Activated CD8-positive, alpha-beta T cell treated with anti-CD3 and anti-CD28 coated beads, Interleukin-2, amount 10 ng/mL, durations not matched to agents 7 days and 5 days (primary cell): Measurements from ENCODE around the gene TNFRSF11A. TPM values are rescaled to one million over a fixed set of nuclear protein-coding genes. Genes with fewer than 3 reads are reported as not detected.

ENCODE experiments used
- ATAC-seq: fragments of 150-1000 bp; cut with Tn5 transposase; one replicate; pipeline ENCODE4 v1.10.0; 2021; ENCODE audit warnings: moderate library complexity
- CTCF ChIA-PET: fragments of 350-600 bp; sonication (Branson Sonifier 250); formaldehyde crosslinking; loops from one replicate; lab custom pipeline; 2021; ENCODE audit warnings: antibody characterized with exemption; lab: Charles Lee
- POLR2A ChIA-PET: fragments of 350-600 bp; sonication (Branson Sonifier 250); formaldehyde crosslinking; loops from one replicate; lab custom pipeline; 2021; ENCODE audit warnings: antibody characterized with exemption; lab: Charles Lee
- DNase-seq: peaks from one replicate; pipeline ENCODE4 v3.0.0-alpha.2; 2020
- H3K27ac Mint-ChIP-seq: one replicate; pipeline ENCODE4 v1.8.0; 2021; ENCODE audit warnings: mild to moderate bottlenecking, mixed read lengths
- H3K27me3 Mint-ChIP-seq: one replicate; pipeline ENCODE4 v1.8.0; 2021; ENCODE audit warnings: low read depth, mixed read lengths
- H3K36me3 Mint-ChIP-seq: one replicate; pipeline ENCODE4 v1.8.0; 2021; ENCODE audit warnings: low read depth, mixed read lengths
- H3K4me1 Mint-ChIP-seq: one replicate; pipeline ENCODE4 v1.8.0; 2021; ENCODE audit warnings: low read depth, mixed read lengths
- H3K4me3 Mint-ChIP-seq: one replicate; pipeline ENCODE4 v1.8.0; 2021; ENCODE audit warnings: mild to moderate bottlenecking, mixed read lengths
- H3K9me3 Mint-ChIP-seq: one replicate; pipeline ENCODE4 v1.8.0; 2022; ENCODE audit warnings: mixed read lengths; ENCODE audit not compliant: insufficient read depth
- total RNA-seq, 2 experiments: library from RNA; stranded (reverse); gene quantifications; one replicate each; pipeline ENCODE4 v1.2.3, GENCODE V29; 2021

TNFRSF11A gene
- total RNA-seq, 2 experiments from 2014 or later, result 4.0 to 4.3 TPM

DNA sequence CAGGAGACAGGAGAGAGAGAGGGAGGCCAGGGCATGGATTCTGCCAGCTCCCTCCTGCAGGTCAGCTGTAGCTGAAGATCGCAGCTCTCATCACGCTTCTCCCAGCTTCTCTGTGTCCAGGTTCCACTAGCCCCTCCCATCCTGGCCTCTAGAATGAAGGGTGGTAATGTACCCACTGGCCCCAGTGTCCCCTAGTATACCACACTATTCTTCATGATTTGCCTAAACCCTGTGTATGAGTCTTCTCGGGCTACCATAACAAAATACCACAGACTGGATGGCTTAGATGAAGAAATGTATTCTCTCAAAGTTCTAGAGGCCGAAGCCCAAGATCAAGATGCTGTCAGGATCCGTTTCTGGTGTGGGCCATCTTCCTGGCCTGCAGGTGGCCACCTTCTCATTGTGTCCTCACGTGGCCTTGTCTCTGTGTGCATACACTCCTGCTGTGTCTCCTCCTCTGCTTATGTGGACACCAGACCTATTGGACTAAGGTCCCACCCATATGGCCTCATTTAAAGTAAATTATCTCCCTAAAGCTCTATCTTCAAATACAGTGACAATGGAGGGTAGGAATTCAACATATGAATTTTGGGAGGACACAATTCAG lies 77.3 kb downstream of the TNFRSF11A start:
- DNase-seq (no peak), ATAC-seq (no peak)
- H3K9me3 Mint-ChIP-seq, result peaks cover 3% of the 10 kb centered on the region
- no peak overlapping the region for H3K27ac Mint-ChIP-seq
- ChIA-PET POLR2A (no interaction called here), CTCF (no interaction called here)
- no peak overlapping the region for H3K4me3 Mint-ChIP-seq
- H3K36me3 Mint-ChIP-seq, result no peaks in the 10 kb centered on the region
- H3K27me3 Mint-ChIP-seq, result no peaks in the 10 kb centered on the region
- H3K4me1 Mint-ChIP-seq, result peaks cover 10% of the 10 kb centered on the region

- Mint-ChIP-seq H3K27ac (no peak overlapping the region), H3K4me3 (no peak overlapping the region), H3K4me1 (peaks cover 16% of the 10 kb centered on the region), H3K9me3 (peaks cover 3% of the 10 kb centered on the region), H3K27me3 (no peaks in the 10 kb centered on the region), H3K36me3 (no peaks in the 10 kb centered on the region)
- DNase-seq, result no peak
- no peak for ATAC-seq
- CTCF ChIA-PET, result no interaction called here
- POLR2A ChIA-PET, result no interaction called here
Observed at GRCh38 chr18:62403120-62403519, 78.0 kb downstream of the TNFRSF11A start.

- Mint-ChIP-seq H3K36me3 (peaks cover 2% of the 10 kb centered on the region), H3K4me1 (peaks cover 15% of the 10 kb centered on the region), H3K27ac (no peak overlapping the region), H3K27me3 (no peaks in the 10 kb centered on the region), H3K9me3 (peaks cover 3% of the 10 kb centered on the region), H3K4me3 (no peak overlapping the region)
- ChIA-PET POLR2A (no interaction called here), CTCF (interaction anchor here (1.2 kb wide), 1 partner anchor 21 kb away, joined by 4 read pairs; no protein-coding TSS in a partner anchor)
- ATAC-seq (no peak), DNase-seq (no peak)
Observed at GRCh38 chr18:62404881-62405280, 79.8 kb downstream of the TNFRSF11A start.

- Mint-ChIP-seq H3K36me3 (peaks cover 2% of the 10 kb centered on the region), H3K9me3 (peaks cover 2% of the 10 kb centered on the region), H3K27me3 (no peaks in the 10 kb centered on the region), H3K4me1 (peaks cover 12% of the 10 kb centered on the region), H3K27ac (peak overlapping the region; percentile 24), H3K4me3 (no peak overlapping the region)
- DNase-seq (peak; percentile 56), ATAC-seq (peak; percentile 72)
- ChIA-PET POLR2A (interaction anchor here (1.2 kb wide), 2 partner anchors 11 to 13 kb away, joined by 3 to 8 read pairs; no protein-coding TSS in a partner anchor), CTCF (interaction anchor here (1.7 to 2.1 kb wide), 3 partner anchors 10 to 18 kb away, joined by 4 to 9 read pairs (median 7); no protein-coding TSS in a partner anchor)
Observed at GRCh38 chr18:62407660-62408059, 82.5 kb downstream of the TNFRSF11A start.

DNA sequence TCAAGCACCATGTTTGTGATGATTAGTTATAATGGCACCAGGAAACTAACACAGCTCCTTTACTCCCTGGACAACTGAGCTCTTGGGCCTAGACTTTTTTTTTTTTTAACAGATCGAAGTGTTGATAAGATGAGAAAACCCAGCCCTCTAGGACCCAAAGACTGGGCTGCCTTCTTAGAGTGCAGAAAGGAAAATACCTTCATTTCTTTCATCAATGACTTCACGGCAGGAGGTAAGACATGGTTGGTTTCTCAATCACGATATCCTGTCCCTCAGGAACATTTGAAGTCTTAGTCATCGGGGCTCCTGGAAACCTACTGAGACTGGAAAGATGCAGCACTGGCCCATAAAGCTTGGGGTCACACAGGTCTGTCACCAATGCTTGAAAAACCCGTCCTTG lies 84.7 kb downstream of the TNFRSF11A start:
- no peak overlapping the region for H3K27ac Mint-ChIP-seq
- POLR2A ChIA-PET, result no interaction called here

DNA sequence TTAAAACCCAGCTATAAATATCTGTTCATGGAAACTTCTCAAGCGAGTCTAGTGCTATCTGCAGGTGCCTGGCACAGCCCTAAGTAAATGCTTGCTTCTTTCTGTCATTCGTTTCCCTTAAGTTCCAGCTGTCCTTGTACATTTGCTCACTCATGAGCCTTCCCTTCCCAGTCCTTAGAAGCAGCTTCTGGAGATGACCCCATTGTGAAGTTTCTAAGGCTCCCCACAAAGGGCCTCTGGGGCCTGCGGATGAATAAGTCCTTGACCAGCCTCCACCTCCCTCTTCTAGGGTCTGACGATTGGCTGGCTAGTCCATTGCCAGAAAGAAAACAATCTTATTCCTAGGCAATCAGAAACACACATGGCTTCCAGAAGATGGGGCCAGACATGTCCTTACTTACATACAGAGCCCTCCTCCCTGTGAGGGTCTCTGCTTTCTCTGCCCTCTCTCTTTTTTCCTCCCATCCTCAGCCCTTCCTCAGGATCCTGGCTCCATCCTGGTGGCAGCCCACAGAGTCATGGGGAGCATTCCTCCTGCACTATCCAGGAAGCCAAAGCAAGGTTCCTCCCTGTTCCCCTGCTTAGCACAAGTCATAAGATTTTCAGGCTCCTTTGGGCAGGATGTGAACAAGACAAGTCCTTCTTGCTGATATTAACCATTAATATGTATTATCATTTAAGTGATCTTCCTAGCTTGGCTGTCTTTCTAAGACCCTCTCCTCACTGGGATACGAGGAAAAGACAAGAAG lies 87.3 kb downstream of the TNFRSF11A start:
- DNase-seq (no peak), ATAC-seq (no peak)
- Mint-ChIP-seq H3K4me1 (peaks cover 11% of the 10 kb centered on the region), H3K27me3 (peaks cover 2% of the 10 kb centered on the region), H3K27ac (no peak overlapping the region), H3K9me3 (no peaks in the 10 kb centered on the region), H3K36me3 (peaks cover 2% of the 10 kb centered on the region), H3K4me3 (no peak overlapping the region)
- ChIA-PET POLR2A (no interaction called here), CTCF (interaction anchor here (1.1 to 4.8 kb wide), 2 partner anchors 13 to 94 kb away, joined by 3 to 27 read pairs; no protein-coding TSS in a partner anchor)

More for the DNA sequence above, 84.7 kb downstream of the TNFRSF11A start:
- DNase-seq (no peak), ATAC-seq (no peak)
- peaks cover 2% of the 10 kb centered on the region for H3K36me3 Mint-ChIP-seq
- H3K4me3 Mint-ChIP-seq, result no peak overlapping the region
- H3K27me3 Mint-ChIP-seq, result peaks cover 2% of the 10 kb centered on the region
- H3K9me3 Mint-ChIP-seq, result no peaks in the 10 kb centered on the region
- H3K4me1 Mint-ChIP-seq, result peaks cover 16% of the 10 kb centered on the region
- CTCF ChIA-PET, result interaction anchor here (1.1 to 1.2 kb wide), 2 partner anchors 8 to 11 kb away, joined by 3 read pairs; no protein-coding TSS in a partner anchor

DNA sequence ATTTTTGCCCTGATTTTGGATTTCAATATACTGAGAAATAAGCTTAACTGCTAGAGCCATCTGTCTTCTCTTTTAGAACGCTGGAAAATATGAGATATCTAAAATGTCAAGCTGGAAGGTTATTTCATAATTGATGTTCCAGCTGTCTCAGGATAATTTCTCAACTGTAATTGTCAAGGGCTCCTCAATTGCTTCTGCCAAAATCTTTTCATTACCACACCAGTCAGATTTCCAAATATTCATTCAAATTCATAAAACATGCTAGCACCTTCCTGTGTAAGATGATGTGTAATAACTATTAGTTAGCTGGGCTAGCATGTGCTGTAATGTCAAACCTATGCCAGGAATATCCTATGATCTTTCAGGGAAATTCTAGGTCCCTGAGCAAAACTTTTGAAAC lies 88.1 kb downstream of the TNFRSF11A start:
- H3K27me3 Mint-ChIP-seq, result peaks cover 2% of the 10 kb centered on the region
- peaks cover 2% of the 10 kb centered on the region for H3K36me3 Mint-ChIP-seq
- DNase-seq, result no peak
- no peak for ATAC-seq
- ChIA-PET CTCF (interaction anchor here (0.9 to 4.8 kb wide), 2 partner anchors 8 to 12 kb away, joined by 3 to 27 read pairs; no protein-coding TSS in a partner anchor), POLR2A (no interaction called here)
- H3K4me1 Mint-ChIP-seq, result peaks cover 9% of the 10 kb centered on the region
- no peak overlapping the region for H3K27ac Mint-ChIP-seq
- H3K9me3 Mint-ChIP-seq, result no peaks in the 10 kb centered on the region
- no peak overlapping the region for H3K4me3 Mint-ChIP-seq

DNA sequence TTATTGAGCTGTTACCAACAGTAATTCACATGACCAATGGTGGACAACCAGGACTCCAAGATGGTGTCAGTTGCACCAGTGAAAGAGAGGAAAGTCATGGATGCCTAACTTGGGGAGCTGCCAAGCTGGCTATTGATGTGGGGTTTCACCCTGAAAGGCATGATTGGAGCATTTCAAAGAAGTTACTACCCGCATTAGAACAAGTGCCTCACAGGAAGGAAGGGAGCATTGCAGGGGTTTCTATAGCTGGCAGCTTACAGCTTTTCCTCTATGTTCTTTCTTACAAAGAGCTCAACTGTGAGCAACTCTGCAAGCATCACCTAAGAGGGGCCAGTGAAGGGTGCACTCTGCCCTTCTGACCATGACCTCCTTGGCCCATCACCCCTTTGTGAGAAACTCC lies 93.1 kb downstream of the TNFRSF11A start:
- Mint-ChIP-seq H3K9me3 (no peaks in the 10 kb centered on the region), H3K27me3 (peaks cover 2% of the 10 kb centered on the region), H3K36me3 (peaks cover 11% of the 10 kb centered on the region), H3K27ac (peak overlapping the region; percentile 78), H3K4me1 (peaks cover 46% of the 10 kb centered on the region), H3K4me3 (no peak overlapping the region)
- ATAC-seq (no peak), DNase-seq (peak; percentile 40)
- ChIA-PET POLR2A (interaction anchor here (0.6 to 1.1 kb wide), 2 partner anchors 10 to 105 kb away, joined by 3 to 6 read pairs; partner anchors contain the start of gene ZCCHC2), CTCF (interaction anchor here (0.7 to 1.7 kb wide), 6 partner anchors 8 to 591 kb away, joined by 3 to 11 read pairs (median 4); no protein-coding TSS in a partner anchor)

DNA sequence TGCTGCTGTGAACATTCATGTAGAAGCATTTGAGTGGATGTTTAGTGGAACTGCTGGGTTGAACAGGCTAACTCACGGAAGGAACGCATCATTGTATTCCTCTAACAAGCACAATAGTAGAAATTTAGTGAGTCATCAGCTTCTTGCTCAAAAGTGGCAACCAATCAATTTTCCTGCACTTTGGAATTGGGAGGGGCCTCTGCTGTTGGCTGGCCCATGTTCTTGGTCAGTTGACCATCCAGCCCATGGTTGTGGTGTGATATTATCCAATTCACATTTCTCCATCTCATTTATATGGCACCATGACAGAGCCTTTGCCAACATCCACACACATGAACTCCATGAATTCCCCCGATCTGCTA lies 95.0 kb downstream of the TNFRSF11A start:
- ATAC-seq (no peak), DNase-seq (no peak)
- H3K4me1 Mint-ChIP-seq, result peaks cover 41% of the 10 kb centered on the region
- H3K27ac Mint-ChIP-seq, result peak overlapping the region; percentile 94
- peaks cover 11% of the 10 kb centered on the region for H3K36me3 Mint-ChIP-seq
- H3K9me3 Mint-ChIP-seq, result no peaks in the 10 kb centered on the region
- no peaks in the 10 kb centered on the region for H3K27me3 Mint-ChIP-seq
- H3K4me3 Mint-ChIP-seq, result peak overlapping the region; percentile 68
- CTCF ChIA-PET, result interaction anchor here (0.7 to 2.9 kb wide), 11 partner anchors 12 to 449 kb away, joined by 3 to 31 read pairs (median 4); partner anchors contain the start of genes PIGN, RELCH and TNFRSF11A
- POLR2A ChIA-PET, result interaction anchor here (0.7 to 2.4 kb wide), 9 partner anchors 13 to 233 kb away, joined by 3 to 19 read pairs (median 4); partner anchors contain the start of genes PIGN, RELCH and ZCCHC2

GRCh38 chr18:62420513-62421209 lies 95.6 kb downstream of the TNFRSF11A start:
- CTCF ChIA-PET, result interaction anchor here (0.6 to 2.9 kb wide), 15 partner anchors 11 to 448 kb away, joined by 3 to 31 read pairs (median 4); partner anchors contain the start of genes PIGN, RELCH and TNFRSF11A
- peak overlapping the region; percentile 94 for H3K27ac Mint-ChIP-seq
- no peaks in the 10 kb centered on the region for H3K27me3 Mint-ChIP-seq
- DNase-seq (peak; percentile 86), ATAC-seq (peak; percentile 99)
- H3K36me3 Mint-ChIP-seq, result peaks cover 11% of the 10 kb centered on the region
- H3K4me1 Mint-ChIP-seq, result peaks cover 47% of the 10 kb centered on the region
- no peaks in the 10 kb centered on the region for H3K9me3 Mint-ChIP-seq
- H3K4me3 Mint-ChIP-seq, result peak overlapping the region; percentile 68
- POLR2A ChIA-PET, result interaction anchor here (0.7 to 2.4 kb wide), 11 partner anchors 14 to 233 kb away, joined by 3 to 19 read pairs (median 6); partner anchors contain the start of genes PIGN, RELCH and ZCCHC2
